GM19468 (cell line): ENCODE results near the gene CASP8AP2.
A peak's percentile ranks its signal among the peaks of the same experiment; 100 is the strongest.
"Not testable (repeated sequence)": the region's sequence is repeated elsewhere in the genome, so short reads cannot be mapped to it uniquely, and the experiment has no call there.

ENCODE experiments used
- ATAC-seq: cut with Tn5 transposase; IDR thresholded peaks from one replicate; pipeline ENCODE4 v1.9.1; 2021; ENCODE audit warnings: mild to moderate bottlenecking, moderate library complexity, moderate number of reproducible peaks; ENCODE audit not compliant: unreplicated experiment; ENCODE audit errors: extremely low read depth

CASP8AP2 gene

GRCh38 chr6:89819336-89820130 lies 10.1 kb upstream of the CASP8AP2 start, which contains the start of gene MDN1:
Gene MDN1 (minus strand): TSS chr6:89819794. CDS start chr6:89819607, 187 bp downstream.
- peak; percentile 92 for ATAC-seq

GRCh38 chr6:89826029-89826528 lies 3.6 kb upstream of the CASP8AP2 start:
- no peak for ATAC-seq

GRCh38 chr6:89828475-89828987 lies 1.1 kb upstream of the CASP8AP2 start:
- not testable (repeated sequence) for ATAC-seq

- ATAC-seq: peak; percentile 3
These were observed 650 bp upstream of the CASP8AP2 start for GRCh38 chr6:89828988-89829471.

GRCh38 chr6:89830170-89830809 lies 610 bp downstream of the CASP8AP2 start:
- no peak for ATAC-seq

GRCh38 chr6:89834884-89835792 lies 5.5 kb downstream of the CASP8AP2 start:
- peak; percentile 92 for ATAC-seq

GRCh38 chr6:89836639-89837222 lies 7.1 kb downstream of the CASP8AP2 start:
- ATAC-seq: no peak

- no peak for ATAC-seq
These were observed 10.9 kb downstream of the CASP8AP2 start for GRCh38 chr6:89840538-89840937.

- no peak for ATAC-seq
These were observed 12.5 kb downstream of the CASP8AP2 start for GRCh38 chr6:89842228-89842627.

- ATAC-seq: no peak
These were observed 13.4 kb downstream of the CASP8AP2 start for GRCh38 chr6:89843070-89843469.

GRCh38 chr6:89847513-89847912 lies 17.8 kb downstream of the CASP8AP2 start:
- ATAC-seq: not testable (repeated sequence)

GRCh38 chr6:89853068-89853467 lies 23.4 kb downstream of the CASP8AP2 start:
- no peak for ATAC-seq

- no peak for ATAC-seq
These were observed 28.4 kb downstream of the CASP8AP2 start for GRCh38 chr6:89858041-89858440.

- ATAC-seq: no peak
These were observed 30.1 kb downstream of the CASP8AP2 start for GRCh38 chr6:89859744-89860143.

- ATAC-seq: no peak
These were observed 32.6 kb downstream of the CASP8AP2 start for GRCh38 chr6:89862273-89862672.

- no peak for ATAC-seq
These were observed 33.0 kb downstream of the CASP8AP2 start for GRCh38 chr6:89862698-89863097.

GRCh38 chr6:89866024-89866678 lies 36.5 kb downstream of the CASP8AP2 start:
- no peak for ATAC-seq

GRCh38 chr6:89873721-89874120 lies 44.0 kb downstream of the CASP8AP2 start:
- no peak for ATAC-seq

GRCh38 chr6:89874438-89874837 lies 44.8 kb downstream of the CASP8AP2 start:
- ATAC-seq: no peak
